ENCODE data around the gene ATP6V0A1. TPM values are rescaled to one million over a fixed set of nuclear protein-coding genes. Genes with fewer than 3 reads are reported as not detected.

The ATP6V0A1 gene
- total and polyA plus RNA-seq, 2 of the 4 experiments (the other 2 are of a cell fraction): 18.8 to 34.0 TPM

GRCh38 chr17:42476411-42476810 lies 17.7 kb downstream of the ATP6V0A1 start:
- Histone ChIP-seq H3K79me1 (ENCODE audit: low read depth in 1 of 2, low read length in 2 of 2) (peaks cover 3 to 15% of the 10 kb centered on the region in 2 experiments; a peak in 3 of 4 replicates), H3K27me3 (ENCODE audit: control insufficient read depth, insufficient read depth, low read length) (no peaks in the 10 kb centered on the region), H4K5ac (ENCODE audit: low read depth, low read length) (no peak overlapping the region), H2AK9ac (replicated peaks; ENCODE audit: low read depth, low read length, poor library complexity) (no peak overlapping the region), H3K9me1 (ENCODE audit: insufficient read depth, low read length) (no peaks in the 10 kb centered on the region; the same call in 1 of the 2 replicates), H2BK120ac (ENCODE audit: low read depth, low read length) (no peak overlapping the region), H2BK5ac (ENCODE audit: low read depth, low read length, poor library complexity, severe bottlenecking) (no peak overlapping the region), H3K14ac (replicated peaks; ENCODE audit: low read depth, low read length) (no peak overlapping the region), H3K4me2 (ENCODE audit: low read depth, low read length) (no peak overlapping the region), H2AK5ac (ENCODE audit: low read depth, low read length) (no peak overlapping the region), H3K27ac (ENCODE audit: insufficient read depth, low read length) (no peak overlapping the region), H2BK15ac (ENCODE audit: low read depth, low read length) (no peak overlapping the region), H3K9me3 (ENCODE audit: control insufficient read depth, insufficient read depth, low read length) (no peaks in the 10 kb centered on the region), H4K91ac (ENCODE audit: insufficient read depth, low read depth, low read length) (no peak overlapping the region), H4K8ac (ENCODE audit: low read depth in 2 of 2, low read length in 2 of 2) (no peak overlapping the region), H3K56ac (ENCODE audit: extremely low read depth, insufficient read depth, low read length) (no peak overlapping the region), H3K4me3 (ENCODE audit: insufficient read depth, low read depth, low read length) (no peak overlapping the region), H3K18ac (ENCODE audit: low read depth, low read length) (no peak overlapping the region), H2AFZ (replicated peaks; ENCODE audit: low read length, poor library complexity) (no peak overlapping the region), H3K36me3 (ENCODE audit: control insufficient read depth, insufficient read depth, low read length) (peaks cover 28% of the 10 kb centered on the region), H3K9ac (ENCODE audit: low read depth, low read length) (no peak overlapping the region), H3K4ac (ENCODE audit: low read depth, low read length) (no peak overlapping the region), H4K20me1 (ENCODE audit: insufficient read depth, low read length) (0 out of 2 replicates have a peak, but pooled peaks cover 8% of the 10 kb centered on the region), H3K23ac (ENCODE audit: low read depth, low read length) (no peak overlapping the region), H2BK20ac (ENCODE audit: low read depth, low read length) (no peak overlapping the region), H3K4me1 (ENCODE audit: control insufficient read depth, insufficient read depth, low read length) (no peaks in the 10 kb centered on the region; the same call in 1 of the 2 replicates)
- ChIA-PET CTCF (no interaction called here), POLR2A (ENCODE audit: unreplicated experiment) (no interaction called here)
- in situ Hi-C loops (cut with MboI; ENCODE audit: low sequenced_read_pairs) (no loop called here), intact Hi-C loops (cut with micrococcal nuclease) (no loop called here), dilution Hi-C loops (cut with HindIII; ENCODE audit: low sequenced_read_pairs, unreplicated experiment) (no loop called here)
- WGBS, 2 experiments (ENCODE audit: extremely low coverage in 2 of 2, insufficient read length in 1 of 2): no CpG with 5 or more reads among the region's 2 CpGs
- DNase-seq (no peak), ATAC-seq (ENCODE audit: low read depth) (no peak)
- TF ChIP-seq USF2 (IDR thresholded peaks at IDR 0.05; ENCODE audit: low read depth, low read length) (no peak), MAFK (IDR thresholded peaks at IDR 0.05; ENCODE audit: low read depth, low read length) (no peak), CEBPB (IDR thresholded peaks at IDR 0.05; ENCODE audit: low read depth, low read length) (no peak), RCOR1 (IDR thresholded peaks at IDR 0.05; ENCODE audit: insufficient replicate concordance, low read length) (no peak), MAZ (IDR thresholded peaks at IDR 0.05; ENCODE audit: borderline replicate concordance, low read depth, low read length) (no peak), NFE2L2 (IDR thresholded peaks at IDR 0.05; ENCODE audit: low read depth, low read length) (no peak), FOS (IDR thresholded peaks at IDR 0.05; ENCODE audit: low read depth, low read length) (no peak), CHD1 (IDR thresholded peaks at IDR 0.05; ENCODE audit: low read depth, low read length) (no peak), MXI1 (IDR thresholded peaks at IDR 0.05; ENCODE audit: borderline replicate concordance, low read depth, low read length) (no peak), POLR2A (IDR thresholded peaks at IDR 0.05; ENCODE audit: low read depth, low read length) (no peak), RFX5 (IDR thresholded peaks at IDR 0.05; ENCODE audit: low read depth, low read length) (no peak), RAD21 (IDR thresholded peaks at IDR 0.05; ENCODE audit: low read length) (no peak), BHLHE40 (IDR thresholded peaks at IDR 0.05; ENCODE audit: low read depth, low read length) (no peak)
- TF ChIP-seq, protein P1, sequence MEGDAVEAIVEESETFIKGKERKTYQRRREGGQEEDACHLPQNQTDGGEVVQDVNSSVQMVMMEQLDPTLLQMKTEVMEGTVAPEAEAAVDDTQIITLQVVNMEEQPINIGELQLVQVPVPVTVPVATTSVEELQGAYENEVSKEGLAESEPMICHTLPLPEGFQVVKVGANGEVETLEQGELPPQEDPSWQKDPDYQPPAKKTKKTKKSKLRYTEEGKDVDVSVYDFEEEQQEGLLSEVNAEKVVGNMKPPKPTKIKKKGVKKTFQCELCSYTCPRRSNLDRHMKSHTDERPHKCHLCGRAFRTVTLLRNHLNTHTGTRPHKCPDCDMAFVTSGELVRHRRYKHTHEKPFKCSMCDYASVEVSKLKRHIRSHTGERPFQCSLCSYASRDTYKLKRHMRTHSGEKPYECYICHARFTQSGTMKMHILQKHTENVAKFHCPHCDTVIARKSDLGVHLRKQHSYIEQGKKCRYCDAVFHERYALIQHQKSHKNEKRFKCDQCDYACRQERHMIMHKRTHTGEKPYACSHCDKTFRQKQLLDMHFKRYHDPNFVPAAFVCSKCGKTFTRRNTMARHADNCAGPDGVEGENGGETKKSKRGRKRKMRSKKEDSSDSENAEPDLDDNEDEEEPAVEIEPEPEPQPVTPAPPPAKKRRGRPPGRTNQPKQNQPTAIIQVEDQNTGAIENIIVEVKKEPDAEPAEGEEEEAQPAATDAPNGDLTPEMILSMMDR (conservative IDR thresholded peaks at IDR 0.05; ENCODE audit: low read depth, low read length): no peak
- TF ChIP-seq, protein P2, sequence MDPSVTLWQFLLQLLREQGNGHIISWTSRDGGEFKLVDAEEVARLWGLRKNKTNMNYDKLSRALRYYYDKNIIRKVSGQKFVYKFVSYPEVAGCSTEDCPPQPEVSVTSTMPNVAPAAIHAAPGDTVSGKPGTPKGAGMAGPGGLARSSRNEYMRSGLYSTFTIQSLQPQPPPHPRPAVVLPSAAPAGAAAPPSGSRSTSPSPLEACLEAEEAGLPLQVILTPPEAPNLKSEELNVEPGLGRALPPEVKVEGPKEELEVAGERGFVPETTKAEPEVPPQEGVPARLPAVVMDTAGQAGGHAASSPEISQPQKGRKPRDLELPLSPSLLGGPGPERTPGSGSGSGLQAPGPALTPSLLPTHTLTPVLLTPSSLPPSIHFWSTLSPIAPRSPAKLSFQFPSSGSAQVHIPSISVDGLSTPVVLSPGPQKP (IDR thresholded peaks at IDR 0.05; ENCODE audit: borderline replicate concordance, low read depth, low read length): no peak
- BruUV-seq (replicated peaks): no TSS peak

Measured in IMR-90 (cell line).